ENCODE results near the gene COG2.

DNA sequence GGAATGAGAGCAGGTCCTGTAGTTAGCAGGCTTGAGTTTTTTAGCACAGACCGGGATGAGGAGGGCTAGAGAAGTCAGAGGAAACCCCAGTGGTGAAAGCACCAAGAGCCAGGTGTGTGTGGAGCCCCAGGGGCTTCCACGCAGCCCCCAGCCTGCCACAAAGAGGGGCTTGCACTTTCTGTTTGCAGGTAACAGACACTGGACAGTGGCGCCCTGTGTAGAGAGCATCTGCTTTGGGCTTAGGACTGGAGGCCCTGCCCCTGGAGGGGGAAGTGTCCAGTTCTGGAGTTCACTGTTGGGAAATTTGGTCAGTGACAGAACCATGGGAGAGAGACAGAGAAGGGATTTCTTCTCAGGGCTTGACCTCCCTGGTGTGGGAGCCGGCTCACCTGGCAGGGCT, 52.2 kb downstream of the COG2 start:
- TF ChIP-seq, protein P1, sequence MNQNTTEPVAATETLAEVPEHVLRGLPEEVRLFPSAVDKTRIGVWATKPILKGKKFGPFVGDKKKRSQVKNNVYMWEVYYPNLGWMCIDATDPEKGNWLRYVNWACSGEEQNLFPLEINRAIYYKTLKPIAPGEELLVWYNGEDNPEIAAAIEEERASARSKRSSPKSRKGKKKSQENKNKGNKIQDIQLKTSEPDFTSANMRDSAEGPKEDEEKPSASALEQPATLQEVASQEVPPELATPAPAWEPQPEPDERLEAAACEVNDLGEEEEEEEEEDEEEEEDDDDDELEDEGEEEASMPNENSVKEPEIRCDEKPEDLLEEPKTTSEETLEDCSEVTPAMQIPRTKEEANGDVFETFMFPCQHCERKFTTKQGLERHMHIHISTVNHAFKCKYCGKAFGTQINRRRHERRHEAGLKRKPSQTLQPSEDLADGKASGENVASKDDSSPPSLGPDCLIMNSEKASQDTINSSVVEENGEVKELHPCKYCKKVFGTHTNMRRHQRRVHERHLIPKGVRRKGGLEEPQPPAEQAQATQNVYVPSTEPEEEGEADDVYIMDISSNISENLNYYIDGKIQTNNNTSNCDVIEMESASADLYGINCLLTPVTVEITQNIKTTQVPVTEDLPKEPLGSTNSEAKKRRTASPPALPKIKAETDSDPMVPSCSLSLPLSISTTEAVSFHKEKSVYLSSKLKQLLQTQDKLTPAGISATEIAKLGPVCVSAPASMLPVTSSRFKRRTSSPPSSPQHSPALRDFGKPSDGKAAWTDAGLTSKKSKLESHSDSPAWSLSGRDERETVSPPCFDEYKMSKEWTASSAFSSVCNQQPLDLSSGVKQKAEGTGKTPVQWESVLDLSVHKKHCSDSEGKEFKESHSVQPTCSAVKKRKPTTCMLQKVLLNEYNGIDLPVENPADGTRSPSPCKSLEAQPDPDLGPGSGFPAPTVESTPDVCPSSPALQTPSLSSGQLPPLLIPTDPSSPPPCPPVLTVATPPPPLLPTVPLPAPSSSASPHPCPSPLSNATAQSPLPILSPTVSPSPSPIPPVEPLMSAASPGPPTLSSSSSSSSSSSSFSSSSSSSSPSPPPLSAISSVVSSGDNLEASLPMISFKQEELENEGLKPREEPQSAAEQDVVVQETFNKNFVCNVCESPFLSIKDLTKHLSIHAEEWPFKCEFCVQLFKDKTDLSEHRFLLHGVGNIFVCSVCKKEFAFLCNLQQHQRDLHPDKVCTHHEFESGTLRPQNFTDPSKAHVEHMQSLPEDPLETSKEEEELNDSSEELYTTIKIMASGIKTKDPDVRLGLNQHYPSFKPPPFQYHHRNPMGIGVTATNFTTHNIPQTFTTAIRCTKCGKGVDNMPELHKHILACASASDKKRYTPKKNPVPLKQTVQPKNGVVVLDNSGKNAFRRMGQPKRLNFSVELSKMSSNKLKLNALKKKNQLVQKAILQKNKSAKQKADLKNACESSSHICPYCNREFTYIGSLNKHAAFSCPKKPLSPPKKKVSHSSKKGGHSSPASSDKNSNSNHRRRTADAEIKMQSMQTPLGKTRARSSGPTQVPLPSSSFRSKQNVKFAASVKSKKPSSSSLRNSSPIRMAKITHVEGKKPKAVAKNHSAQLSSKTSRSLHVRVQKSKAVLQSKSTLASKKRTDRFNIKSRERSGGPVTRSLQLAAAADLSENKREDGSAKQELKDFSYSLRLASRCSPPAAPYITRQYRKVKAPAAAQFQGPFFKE (tag by site-specific recombination; IDR thresholded peaks at IDR 0.05; ENCODE audit: borderline replicate concordance), result no peak
- no peak for TF ChIP-seq ZNF114 (tag by site-specific recombination; IDR thresholded peaks at IDR 0.05)
- no peak for TF ChIP-seq ZNF335 (tag by site-specific recombination; conservative IDR thresholded peaks at IDR 0.05)
- no peak for TF ChIP-seq ZNF324 (tag by site-specific recombination; IDR thresholded peaks at IDR 0.05)
- no peak for TF ChIP-seq ZNF311 (tag by site-specific recombination; IDR thresholded peaks at IDR 0.05; ENCODE audit: borderline replicate concordance)
- no peak for TF ChIP-seq SALL2 (tag by site-specific recombination; IDR thresholded peaks at IDR 0.05; ENCODE audit: borderline replicate concordance)
- TF ChIP-seq, protein P2, sequence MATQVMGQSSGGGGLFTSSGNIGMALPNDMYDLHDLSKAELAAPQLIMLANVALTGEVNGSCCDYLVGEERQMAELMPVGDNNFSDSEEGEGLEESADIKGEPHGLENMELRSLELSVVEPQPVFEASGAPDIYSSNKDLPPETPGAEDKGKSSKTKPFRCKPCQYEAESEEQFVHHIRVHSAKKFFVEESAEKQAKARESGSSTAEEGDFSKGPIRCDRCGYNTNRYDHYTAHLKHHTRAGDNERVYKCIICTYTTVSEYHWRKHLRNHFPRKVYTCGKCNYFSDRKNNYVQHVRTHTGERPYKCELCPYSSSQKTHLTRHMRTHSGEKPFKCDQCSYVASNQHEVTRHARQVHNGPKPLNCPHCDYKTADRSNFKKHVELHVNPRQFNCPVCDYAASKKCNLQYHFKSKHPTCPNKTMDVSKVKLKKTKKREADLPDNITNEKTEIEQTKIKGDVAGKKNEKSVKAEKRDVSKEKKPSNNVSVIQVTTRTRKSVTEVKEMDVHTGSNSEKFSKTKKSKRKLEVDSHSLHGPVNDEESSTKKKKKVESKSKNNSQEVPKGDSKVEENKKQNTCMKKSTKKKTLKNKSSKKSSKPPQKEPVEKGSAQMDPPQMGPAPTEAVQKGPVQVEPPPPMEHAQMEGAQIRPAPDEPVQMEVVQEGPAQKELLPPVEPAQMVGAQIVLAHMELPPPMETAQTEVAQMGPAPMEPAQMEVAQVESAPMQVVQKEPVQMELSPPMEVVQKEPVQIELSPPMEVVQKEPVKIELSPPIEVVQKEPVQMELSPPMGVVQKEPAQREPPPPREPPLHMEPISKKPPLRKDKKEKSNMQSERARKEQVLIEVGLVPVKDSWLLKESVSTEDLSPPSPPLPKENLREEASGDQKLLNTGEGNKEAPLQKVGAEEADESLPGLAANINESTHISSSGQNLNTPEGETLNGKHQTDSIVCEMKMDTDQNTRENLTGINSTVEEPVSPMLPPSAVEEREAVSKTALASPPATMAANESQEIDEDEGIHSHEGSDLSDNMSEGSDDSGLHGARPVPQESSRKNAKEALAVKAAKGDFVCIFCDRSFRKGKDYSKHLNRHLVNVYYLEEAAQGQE (tag by site-specific recombination; IDR thresholded peaks at IDR 0.05), result no peak
- TF ChIP-seq CTCF (tag by site-specific recombination; IDR thresholded peaks at IDR 0.05), result no peak
- TF ChIP-seq ZBTB1 (tag by site-specific recombination; IDR thresholded peaks at IDR 0.05), result no peak
- no peak for TF ChIP-seq TCF7L2 (IDR thresholded peaks at IDR 0.05; ENCODE audit: borderline replicate concordance, low read depth, low read length)
- no peak for TF ChIP-seq ZFP37 (tag by site-specific recombination; IDR thresholded peaks at IDR 0.05)
- no peak for TF ChIP-seq ZNF121 (tag by site-specific recombination; IDR thresholded peaks at IDR 0.05)
- no peak for TF ChIP-seq ZNF48 (tag by site-specific recombination; IDR thresholded peaks at IDR 0.05)
- no peak for TF ChIP-seq ZNF768 (tag by site-specific recombination; IDR thresholded peaks at IDR 0.05)
